HG02571 (cell line): ENCODE measurements around the gene PRPF4.

Experiments used
- ATAC-seq: cut with Tn5 transposase; IDR thresholded peaks from one replicate; pipeline ENCODE4 v1.9.1; 2021; ENCODE audit warnings: mild to moderate bottlenecking, moderate library complexity; ENCODE audit not compliant: unreplicated experiment

The PRPF4 gene

GRCh38 chr9:113310538-113310937 lies 35.1 kb downstream of the PRPF4 start:
- ATAC-seq: no peak

GRCh38 chr9:113311961-113312360 lies 36.5 kb downstream of the PRPF4 start:
- ATAC-seq: no peak

- no peak for ATAC-seq
Observed at GRCh38 chr9:113313261-113313660, 37.8 kb downstream of the PRPF4 start.

- ATAC-seq: no peak
Observed at GRCh38 chr9:113315231-113315630, 39.8 kb downstream of the PRPF4 start.

GRCh38 chr9:113316030-113316429 lies 40.6 kb downstream of the PRPF4 start:
- ATAC-seq: no peak

- no peak for ATAC-seq
Observed at GRCh38 chr9:113317777-113318176, 42.3 kb downstream of the PRPF4 start.

GRCh38 chr9:113319054-113319453 lies 43.6 kb downstream of the PRPF4 start:
- no peak for ATAC-seq

- ATAC-seq: no peak
Observed at GRCh38 chr9:113320051-113320450, 44.6 kb downstream of the PRPF4 start.

- ATAC-seq: no peak
Observed at GRCh38 chr9:113322671-113323070, 47.2 kb downstream of the PRPF4 start.

- ATAC-seq: no peak
Observed at GRCh38 chr9:113326230-113326629, 50.8 kb downstream of the PRPF4 start.

- no peak for ATAC-seq
Observed at GRCh38 chr9:113328045-113328782, 52.8 kb downstream of the PRPF4 start.

- ATAC-seq: no peak
Observed at GRCh38 chr9:113331780-113332179, 56.3 kb downstream of the PRPF4 start.

- no peak for ATAC-seq
Observed at GRCh38 chr9:113337714-113338113, 62.3 kb downstream of the PRPF4 start.

GRCh38 chr9:113340011-113340699 lies 64.7 kb downstream of the PRPF4 start, which contains the start of gene WDR31:
WDR31 (minus strand) TSS chr9:113340275; CDS start chr9:113332022, 8,253 bp downstream.
- peak; percentile 99 for ATAC-seq

- no peak for ATAC-seq
Observed at GRCh38 chr9:113341712-113342410, 66.4 kb downstream of the PRPF4 start.
